H9 (cell line): ENCODE data around the gene AIFM1. TPM values are rescaled to one million over a fixed set of nuclear protein-coding genes. Genes with fewer than 3 reads are reported as not detected.

ENCODE experiments used
- DNase-seq: peaks from one replicate; pipeline ENCODE4 v3.0.0-alpha.2; 2017
- H2AFZ ChIP-seq: one replicate; pipeline ENCODE4 v1.6.1; 2013; ENCODE audit warnings: mild to moderate bottlenecking, low read length, control low read depth, moderate library complexity
- H2AK5ac ChIP-seq: 2 replicates; pipeline ENCODE4 v1.6.1; 2013; ENCODE audit warnings: low read length, control low read depth, mixed read lengths; ENCODE audit not compliant: insufficient read length
- H2BK120ac ChIP-seq: one replicate; pipeline ENCODE4 v1.6.1; 2013; ENCODE audit warnings: low read depth, mild to moderate bottlenecking, low read length, control low read depth, inconsistent platforms; ENCODE audit not compliant: poor library complexity, severe bottlenecking
- H2BK12ac ChIP-seq: 2 replicates; pipeline ENCODE4 v1.6.1; 2013; ENCODE audit warnings: low read length, control low read depth, mixed read lengths, low read depth; ENCODE audit not compliant: insufficient read length
- H2BK15ac ChIP-seq: 2 replicates; pipeline ENCODE4 v1.6.1; 2013; ENCODE audit warnings: low read depth, low read length, control low read depth
- H2BK20ac ChIP-seq: one replicate; pipeline ENCODE4 v1.6.1; 2013; ENCODE audit warnings: low read depth, mild to moderate bottlenecking, low read length, control low read depth, inconsistent platforms; ENCODE audit not compliant: poor library complexity, severe bottlenecking
- H2BK5ac ChIP-seq: 2 replicates; pipeline ENCODE4 v1.6.1; 2013; ENCODE audit warnings: low read length, control low read depth, mixed read lengths; ENCODE audit not compliant: insufficient read length
- H3K14ac ChIP-seq: 2 replicates; pipeline ENCODE4 v1.6.1; 2013; ENCODE audit warnings: low read length, control low read depth; ENCODE audit not compliant: insufficient read depth
- H3K18ac ChIP-seq: 2 replicates; pipeline ENCODE4 v1.6.1; 2013; ENCODE audit warnings: low read depth, mild to moderate bottlenecking, mixed read lengths, low read length, control low read depth; ENCODE audit not compliant: insufficient read length
- H3K23ac ChIP-seq: 2 replicates; pipeline ENCODE4 v1.6.1; 2013; ENCODE audit warnings: low read length, control low read depth, mixed read lengths, low read depth; ENCODE audit not compliant: insufficient read length
- H3K23me2 ChIP-seq: 2 replicates; pipeline ENCODE4 v1.6.1; 2013; ENCODE audit warnings: low read depth, mild to moderate bottlenecking, mixed read lengths, low read length, control low read depth; ENCODE audit not compliant: insufficient read length, poor library complexity, severe bottlenecking
- H3K27ac ChIP-seq: 2 replicates; pipeline ENCODE4 v1.5.1; 2013; ENCODE audit warnings: low read length, control low read depth, mixed read lengths, low read depth; ENCODE audit not compliant: insufficient read length
- H3K27me3 ChIP-seq: 2 replicates; pipeline ENCODE4 v1.6.1; 2013; ENCODE audit warnings: low read length, control low read depth, inconsistent platforms; ENCODE audit not compliant: insufficient read depth
- H3K4ac ChIP-seq: 2 replicates; pipeline ENCODE4 v1.6.1; 2013; ENCODE audit warnings: low read depth, mild to moderate bottlenecking, control low read depth, inconsistent platforms, low read length, moderate library complexity
- H3K4me1 ChIP-seq: 2 replicates; pipeline ENCODE4 v1.6.1; 2013; ENCODE audit warnings: low read length, control low read depth, inconsistent platforms; ENCODE audit not compliant: insufficient read depth
- H3K4me2 ChIP-seq: 2 replicates; pipeline ENCODE4 v1.6.1; 2013; ENCODE audit warnings: low read length, control low read depth, mixed read lengths; ENCODE audit not compliant: insufficient read length, insufficient read depth
- H3K56ac ChIP-seq: 2 replicates; pipeline ENCODE4 v1.6.1; 2013; ENCODE audit warnings: low read depth, mild to moderate bottlenecking, mixed read lengths, low read length, control low read depth; ENCODE audit not compliant: insufficient read length
- H3K79me1 ChIP-seq: 2 replicates; pipeline ENCODE4 v1.6.1; 2013; ENCODE audit warnings: low read depth, mild to moderate bottlenecking, moderate library complexity, low read length, control low read depth, inconsistent platforms; ENCODE audit not compliant: insufficient read depth, poor library complexity, severe bottlenecking
- H3K79me2 ChIP-seq: 2 replicates; pipeline ENCODE4 v1.6.1; 2013; ENCODE audit warnings: low read length, control low read depth, inconsistent platforms; ENCODE audit not compliant: insufficient read depth
- H3K9ac ChIP-seq: 2 replicates; pipeline ENCODE4 v1.6.1; 2013; ENCODE audit warnings: low read length, control low read depth, mixed read lengths; ENCODE audit not compliant: insufficient read length; ENCODE audit errors: extremely low read depth
- H3K9me3 ChIP-seq: one replicate; pipeline ENCODE4 v1.6.1; 2013; ENCODE audit warnings: low read depth, low read length, inconsistent platforms; ENCODE audit not compliant: control insufficient read depth
- H3T11ph ChIP-seq: one replicate; pipeline ENCODE4 v1.6.1; 2013; ENCODE audit warnings: mild to moderate bottlenecking, low read length, control low read depth, inconsistent platforms
- H4K20me1 ChIP-seq: one replicate; pipeline ENCODE4 v1.6.1; 2013; ENCODE audit not compliant: control insufficient read depth, insufficient read length, insufficient read depth
- H4K5ac ChIP-seq: 2 replicates; pipeline ENCODE4 v1.6.1; 2013; ENCODE audit warnings: low read depth, mild to moderate bottlenecking, mixed read lengths, low read length, control low read depth; ENCODE audit not compliant: insufficient read length
- H4K8ac ChIP-seq: replicated peaks from 2 replicates; pipeline ENCODE4 v1.6.1; 2013; ENCODE audit warnings: low read length, control low read depth, mixed read lengths, low read depth; ENCODE audit not compliant: insufficient read length
- H4K91ac ChIP-seq: 2 replicates; pipeline ENCODE4 v1.6.1; 2013; ENCODE audit warnings: low read depth, mild to moderate bottlenecking, moderate library complexity, mixed read lengths, low read length, control low read depth; ENCODE audit not compliant: insufficient read length
- H3K27ac Mint-ChIP-seq, 3 experiments: 2 replicates in 2 of 3; 3 replicates in 1 of 3; pipeline ENCODE4 v1.8.0; 2020 to 2021; ENCODE audit warnings: mixed read lengths in 3 of 3, mild to moderate bottlenecking in 1 of 3, moderate library complexity in 1 of 3
- H3K27me3 Mint-ChIP-seq: 2 replicates; pipeline ENCODE4 v1.8.0; 2021; ENCODE audit warnings: low read depth, mild to moderate bottlenecking, moderate library complexity, mixed read lengths
- H3K36me3 Mint-ChIP-seq, 3 experiments: 2 replicates in 2 of 3; 3 replicates in 1 of 3; pipeline ENCODE4 v1.8.0; 2020 to 2021; ENCODE audit warnings: low read depth in 3 of 3, mixed read lengths in 3 of 3; ENCODE audit not compliant: insufficient read depth in 1 of 3
- H3K4me1 Mint-ChIP-seq, 2 experiments: 2 replicates each; pipeline ENCODE4 v1.8.0; 2020; ENCODE audit warnings: mixed read lengths in 2 of 2
- H3K4me3 Mint-ChIP-seq, 2 experiments: 2 replicates in 1 of 2; 3 replicates in 1 of 2; pipeline ENCODE4 v1.8.0; 2020 to 2021; ENCODE audit warnings: mild to moderate bottlenecking in 2 of 2, mixed read lengths in 2 of 2, moderate library complexity in 1 of 2
- H3K9me3 Mint-ChIP-seq, 2 experiments: 2 replicates in 1 of 2; 3 replicates in 1 of 2; pipeline ENCODE4 v1.8.0; 2020; ENCODE audit warnings: mild to moderate bottlenecking in 2 of 2, mixed read lengths in 2 of 2, moderate library complexity in 1 of 2
- CTCF ChIP-seq: fragments of 200-600 bp; sonication (generic); conservative IDR thresholded peaks from 3 replicates; pipeline ENCODE4 v1.8.0; 2021; ENCODE audit warnings: antibody characterized with exemption, mild to moderate bottlenecking
- WGBS: extraction: QIAGEN DNeasy Blood & Tissue Kit; methylation state at CpG from one replicate; pipeline ENCODE4 v1.1.7; 2013; ENCODE audit warnings: missing lambda C conversion rate, low lambda C conversion rate, mixed read lengths; ENCODE audit not compliant: insufficient read length; ENCODE audit errors: extremely low coverage; 5-methylcytosine and 5-hydroxymethylcytosine counted together
- total RNA-seq: library from RNA; stranded (reverse); gene quantifications from 2 replicates; pipeline ENCODE4 v1.2.1, GENCODE V29; 2021

Gene AIFM1
- total RNA-seq, 1 experiment from 2014 or later = 43.7 TPM

DNA sequence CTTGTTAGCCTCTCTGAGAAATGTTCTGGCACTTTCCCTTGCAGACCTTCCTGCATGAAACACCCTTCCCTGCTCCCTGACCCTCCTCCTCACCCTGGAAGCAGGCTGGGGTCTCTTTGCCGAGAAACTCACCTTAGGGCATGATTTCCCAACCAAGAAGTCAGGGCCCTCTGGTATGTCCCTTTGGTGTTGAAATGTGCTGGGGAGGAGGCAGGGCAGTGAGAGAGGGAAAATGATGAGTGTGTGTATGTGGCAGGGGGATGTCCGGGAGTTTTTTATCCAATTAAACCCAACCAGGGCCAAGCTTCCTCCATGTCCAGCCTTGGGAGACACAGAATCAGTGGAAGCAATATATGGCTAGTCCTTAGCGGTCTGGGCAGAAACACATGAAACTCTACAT lies 60.4 kb downstream of the AIFM1 start:
- Mint-ChIP-seq H3K36me3 (0 out of 7 replicates have a peak, but pooled peaks cover 0 to 2% (median 0%) of the 10 kb centered on the region in 3 experiments), H3K4me1 (peaks cover 3 to 22% of the 10 kb centered on the region in 2 experiments), H3K4me3 (no peak overlapping the region), H3K27me3 (peaks cover 35% of the 10 kb centered on the region), H3K9me3 (peaks cover 0 to 75% of the 10 kb centered on the region in 2 experiments; a peak in 2 of 5 replicates), H3K27ac (no peak overlapping the region)
- no peaks in the 10 kb centered on the region for H4K20me1 ChIP-seq
- no peaks in the 10 kb centered on the region for H3K79me2 ChIP-seq
- no peak overlapping the region for H2AK5ac ChIP-seq
- WGBS = no CpG with 5 or more reads among the region's 3 CpGs
- no peaks in the 10 kb centered on the region for H3K23me2 ChIP-seq
- H3K4me2 ChIP-seq = no peak overlapping the region
- peaks cover 12% of the 10 kb centered on the region; the same call in 1 of the 2 replicates for H3K27me3 ChIP-seq
- H2BK20ac ChIP-seq = no peak overlapping the region
- H3K79me1 ChIP-seq = no peaks in the 10 kb centered on the region
- H3K4ac ChIP-seq = no peak overlapping the region
- no peak overlapping the region for H3K56ac ChIP-seq
- H3K9ac ChIP-seq = no peak overlapping the region
- peaks cover 16% of the 10 kb centered on the region for H3K9me3 ChIP-seq
- no peak overlapping the region for H3K18ac ChIP-seq
- no peak overlapping the region for H2BK5ac ChIP-seq
- H4K91ac ChIP-seq = no peak overlapping the region
- no peak overlapping the region for H2BK120ac ChIP-seq
- H3K14ac ChIP-seq = no peak overlapping the region
- H3K4me1 ChIP-seq = no peaks in the 10 kb centered on the region
- DNase-seq = no peak
- H3K23ac ChIP-seq = no peak overlapping the region
- no peak overlapping the region for H2BK12ac ChIP-seq
- H4K8ac ChIP-seq = no peak overlapping the region
- H2AFZ ChIP-seq = no peak overlapping the region
- no peak overlapping the region for H4K5ac ChIP-seq
- no peak overlapping the region for H2BK15ac ChIP-seq
- H3K27ac ChIP-seq = no peak overlapping the region
- no peak overlapping the region for H3T11ph ChIP-seq
- TF ChIP-seq CTCF = no peak
